Measurements from ENCODE around the gene RSL1D1. TPM values are rescaled to one million over a fixed set of nuclear protein-coding genes. Genes with fewer than 3 reads are reported as not detected.
"Not testable (repeated sequence)": the region's sequence is repeated elsewhere in the genome, so short reads cannot be mapped to it uniquely, and the experiment has no call there.

The RSL1D1 gene
- total RNA-seq, 3 donors from 2014 or later (not counting 1 experiment from before 2014, with no cell fraction given) = 66.3 to 102 (median 99.1) TPM

DNA sequence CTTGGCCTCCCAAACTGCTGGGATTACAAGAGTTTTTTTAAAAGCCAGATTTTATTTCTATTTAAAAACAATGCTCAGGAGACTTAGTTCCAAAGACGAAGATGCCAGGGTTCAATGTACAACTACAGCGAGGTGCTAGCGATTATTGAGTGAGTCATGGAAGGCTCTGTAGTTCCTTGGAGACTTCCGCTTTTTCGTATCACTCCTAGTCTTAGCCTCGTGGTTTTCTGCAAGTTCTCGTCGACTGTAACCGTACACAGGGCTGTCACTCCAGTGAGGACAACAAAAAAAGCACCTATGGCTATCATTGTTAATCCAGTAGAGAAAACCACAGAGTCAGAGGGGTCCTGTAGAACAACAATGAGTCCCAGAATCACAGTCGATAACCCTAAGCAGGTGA, 31.5 kb downstream of the RSL1D1 start:
- H3K27me3 ChIP-seq (ENCODE audit: control insufficient read depth, insufficient read depth, low read length) = no peaks in the 10 kb centered on the region
- Mint-ChIP-seq H3K4me1 (no peaks in the 10 kb centered on the region), H3K27me3 (ENCODE audit: low read depth in 2 of 2) (no peaks in the 10 kb centered on the region), H3K27ac (no peak overlapping the region), H3K4me3 (no peak overlapping the region), H3K9me3 (no peaks in the 10 kb centered on the region), H3K36me3 (no peaks in the 10 kb centered on the region)
- H3K27ac ChIP-seq (ENCODE audit: low read length) = no peak overlapping the region
- H3K4me1 ChIP-seq (ENCODE audit: control insufficient read depth, insufficient read depth, low read length) = no peaks in the 10 kb centered on the region
- H3K9me3 ChIP-seq (ENCODE audit: control insufficient read depth, insufficient read depth, low read length) = no peaks in the 10 kb centered on the region
- TF ChIP-seq, protein P1, sequence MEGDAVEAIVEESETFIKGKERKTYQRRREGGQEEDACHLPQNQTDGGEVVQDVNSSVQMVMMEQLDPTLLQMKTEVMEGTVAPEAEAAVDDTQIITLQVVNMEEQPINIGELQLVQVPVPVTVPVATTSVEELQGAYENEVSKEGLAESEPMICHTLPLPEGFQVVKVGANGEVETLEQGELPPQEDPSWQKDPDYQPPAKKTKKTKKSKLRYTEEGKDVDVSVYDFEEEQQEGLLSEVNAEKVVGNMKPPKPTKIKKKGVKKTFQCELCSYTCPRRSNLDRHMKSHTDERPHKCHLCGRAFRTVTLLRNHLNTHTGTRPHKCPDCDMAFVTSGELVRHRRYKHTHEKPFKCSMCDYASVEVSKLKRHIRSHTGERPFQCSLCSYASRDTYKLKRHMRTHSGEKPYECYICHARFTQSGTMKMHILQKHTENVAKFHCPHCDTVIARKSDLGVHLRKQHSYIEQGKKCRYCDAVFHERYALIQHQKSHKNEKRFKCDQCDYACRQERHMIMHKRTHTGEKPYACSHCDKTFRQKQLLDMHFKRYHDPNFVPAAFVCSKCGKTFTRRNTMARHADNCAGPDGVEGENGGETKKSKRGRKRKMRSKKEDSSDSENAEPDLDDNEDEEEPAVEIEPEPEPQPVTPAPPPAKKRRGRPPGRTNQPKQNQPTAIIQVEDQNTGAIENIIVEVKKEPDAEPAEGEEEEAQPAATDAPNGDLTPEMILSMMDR (IDR thresholded peaks at IDR 0.05) = no peak
- DNase-seq = no peak
- no peaks in the 10 kb centered on the region for H3K36me3 ChIP-seq (ENCODE audit: control insufficient read depth, insufficient read depth, low read length)
- peak in 1 of 3 donors; percentile 49 for ATAC-seq
- intact Hi-C loops (cut with micrococcal nuclease) = no loop called here
- WGBS (ENCODE audit: insufficient coverage) = 53% methylated on average over 10 of the region's 10 CpGs
- no peak overlapping the region for H3K4me3 ChIP-seq (ENCODE audit: low read length)

DNA sequence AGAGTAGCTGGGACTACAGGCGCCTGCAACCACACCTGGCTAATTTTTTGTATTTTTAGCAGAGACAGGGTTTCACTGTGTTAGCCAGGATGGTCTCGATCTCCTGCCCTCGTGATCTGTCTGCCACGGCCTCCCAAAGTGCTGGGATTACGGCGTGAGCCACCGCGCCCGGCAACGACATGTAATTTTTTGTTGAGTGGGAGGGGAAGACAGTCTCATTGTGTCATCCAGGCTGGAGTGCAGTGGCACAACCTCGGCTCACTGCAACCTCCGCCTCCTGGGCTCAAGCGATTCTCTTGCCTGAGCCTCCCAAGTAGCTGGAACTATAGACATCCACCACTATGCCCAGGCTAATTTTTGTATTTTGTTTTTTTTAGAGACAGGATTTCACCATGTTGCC, 32.4 kb downstream of the RSL1D1 start:
- intact Hi-C loops (cut with micrococcal nuclease); H3K27ac Mint-ChIP-seq: not testable (repeated sequence)
- WGBS (ENCODE audit: insufficient coverage) = 94% methylated on average over 13 of the region's 13 CpGs

DNA sequence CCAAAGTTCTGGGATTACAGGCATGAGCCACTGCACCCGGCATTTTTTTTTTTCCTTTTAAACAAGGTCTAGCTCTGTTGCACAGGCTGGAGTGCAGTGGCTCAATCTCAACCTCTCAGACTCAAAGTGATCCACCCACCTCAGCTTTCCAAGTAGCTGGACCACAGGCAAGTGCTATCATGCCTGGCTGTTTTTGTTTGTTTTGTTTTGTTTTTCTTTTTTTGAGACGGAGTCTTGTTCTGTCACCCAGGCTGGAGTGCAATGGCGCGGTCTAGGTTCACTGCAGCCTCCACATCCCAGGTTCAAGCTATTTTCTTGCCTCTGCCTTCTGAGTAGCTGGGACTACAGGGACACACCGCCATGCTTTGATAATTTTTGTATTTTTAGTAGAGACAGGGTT, 35.2 kb downstream of the RSL1D1 start:
- TF ChIP-seq, protein P1 (IDR thresholded peaks at IDR 0.05) = no peak
- Histone ChIP-seq H3K9me3 (ENCODE audit: control insufficient read depth, insufficient read depth, low read length) (no peaks in the 10 kb centered on the region), H3K4me1 (ENCODE audit: control insufficient read depth, insufficient read depth, low read length) (no peaks in the 10 kb centered on the region), H3K4me3 (ENCODE audit: low read length) (no peak overlapping the region), H3K27ac (ENCODE audit: low read length) (no peak overlapping the region), H3K27me3 (ENCODE audit: control insufficient read depth, insufficient read depth, low read length) (no peaks in the 10 kb centered on the region), H3K36me3 (ENCODE audit: control insufficient read depth, insufficient read depth, low read length) (no peaks in the 10 kb centered on the region)
- no peaks in the 10 kb centered on the region for H3K9me3 Mint-ChIP-seq
- intact Hi-C loops (cut with micrococcal nuclease) = no loop called here
- H3K36me3 Mint-ChIP-seq = no peaks in the 10 kb centered on the region
- ATAC-seq = no peak
- no peaks in the 10 kb centered on the region for H3K27me3 Mint-ChIP-seq (ENCODE audit: low read depth in 2 of 2)
- 95% methylated on average over 5 of the region's 5 CpGs for WGBS (ENCODE audit: insufficient coverage)
- DNase-seq = no peak
- H3K4me3 Mint-ChIP-seq = no peak overlapping the region
- no peaks in the 10 kb centered on the region for H3K4me1 Mint-ChIP-seq
- no peak overlapping the region for H3K27ac Mint-ChIP-seq

More for the DNA sequence above, 32.4 kb downstream of the RSL1D1 start:
- H3K9me3 ChIP-seq (ENCODE audit: control insufficient read depth, insufficient read depth, low read length); H3K36me3 ChIP-seq (ENCODE audit: control insufficient read depth, insufficient read depth, low read length); H3K36me3 Mint-ChIP-seq; H3K4me1 Mint-ChIP-seq; DNase-seq; H3K4me3 Mint-ChIP-seq; H3K4me1 ChIP-seq (ENCODE audit: control insufficient read depth, insufficient read depth, low read length); H3K27ac ChIP-seq (ENCODE audit: low read length); H3K27me3 Mint-ChIP-seq (ENCODE audit: low read depth in 2 of 2); ATAC-seq; H3K27me3 ChIP-seq (ENCODE audit: control insufficient read depth, insufficient read depth, low read length); H3K9me3 Mint-ChIP-seq; H3K4me3 ChIP-seq (ENCODE audit: low read length): not testable (repeated sequence)

DNA sequence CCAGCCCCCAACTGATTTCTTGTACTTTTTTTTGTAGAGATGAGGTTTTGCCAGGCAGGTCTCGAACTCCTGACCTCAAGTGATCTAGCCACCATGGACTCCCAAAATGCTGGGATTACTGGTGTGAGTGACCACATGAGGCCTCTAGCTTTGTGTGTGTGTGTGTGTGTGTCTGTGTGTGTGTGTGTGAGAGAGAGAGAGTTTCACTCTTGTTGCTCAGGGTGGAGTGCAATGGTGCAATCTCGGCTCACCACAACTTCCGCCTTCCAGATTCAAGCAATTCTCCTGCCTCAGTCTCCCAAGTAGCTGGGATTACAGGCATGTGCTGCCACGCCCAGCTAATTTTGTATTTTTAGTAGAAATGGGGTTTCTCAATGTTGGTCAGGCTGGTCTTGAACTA, 36.5 kb downstream of the RSL1D1 start:
- H3K36me3 ChIP-seq (ENCODE audit: control insufficient read depth, insufficient read depth, low read length); H3K4me3 Mint-ChIP-seq; H3K4me1 ChIP-seq (ENCODE audit: control insufficient read depth, insufficient read depth, low read length); H3K27me3 Mint-ChIP-seq (ENCODE audit: low read depth in 2 of 2); H3K27ac Mint-ChIP-seq; H3K27ac ChIP-seq (ENCODE audit: low read length); H3K9me3 Mint-ChIP-seq; H3K4me1 Mint-ChIP-seq; ATAC-seq; DNase-seq; H3K36me3 Mint-ChIP-seq; H3K27me3 ChIP-seq (ENCODE audit: control insufficient read depth, insufficient read depth, low read length); H3K4me3 ChIP-seq (ENCODE audit: low read length); H3K9me3 ChIP-seq (ENCODE audit: control insufficient read depth, insufficient read depth, low read length); intact Hi-C loops (cut with micrococcal nuclease): not testable (repeated sequence)
- WGBS (ENCODE audit: insufficient coverage) = 98% methylated on average over 4 of the region's 4 CpGs

DNA sequence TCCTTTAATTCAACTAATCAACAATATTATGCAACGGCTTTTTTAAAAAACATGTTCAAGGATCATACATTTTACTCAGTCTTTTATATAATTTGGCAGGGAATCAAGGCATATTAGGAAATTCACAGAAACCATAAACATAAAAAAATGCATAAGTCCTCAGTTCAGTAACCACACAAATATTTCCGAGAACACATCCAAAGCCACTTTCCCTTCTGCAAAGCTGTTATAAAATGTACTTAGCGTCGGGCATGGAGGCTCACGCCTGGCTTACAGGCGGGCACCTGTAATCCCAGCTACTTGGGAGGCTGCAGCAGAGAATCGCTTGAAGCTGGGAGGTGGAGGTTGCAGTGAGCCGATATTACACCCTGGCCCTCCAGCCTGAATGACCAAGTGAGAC, 44.6 kb downstream of the RSL1D1 start:
- no peak for ATAC-seq

More for the DNA sequence above, 44.6 kb downstream of the RSL1D1 start:
- WGBS (ENCODE audit: insufficient coverage) = 71% methylated on average over 6 of the region's 8 CpGs
- no peaks in the 10 kb centered on the region for H3K36me3 ChIP-seq (ENCODE audit: control insufficient read depth, insufficient read depth, low read length)
- H3K27ac Mint-ChIP-seq = no peak overlapping the region
- H3K27me3 Mint-ChIP-seq (ENCODE audit: low read depth in 2 of 2) = no peaks in the 10 kb centered on the region
- H3K36me3 Mint-ChIP-seq = no peaks in the 10 kb centered on the region
- no peaks in the 10 kb centered on the region for H3K27me3 ChIP-seq (ENCODE audit: control insufficient read depth, insufficient read depth, low read length)
- no peak overlapping the region for H3K4me3 Mint-ChIP-seq
- intact Hi-C loops (cut with micrococcal nuclease) = no loop called here
- no peaks in the 10 kb centered on the region for H3K9me3 ChIP-seq (ENCODE audit: control insufficient read depth, insufficient read depth, low read length)
- TF ChIP-seq, protein P1 (IDR thresholded peaks at IDR 0.05) = no peak
- no peak overlapping the region for H3K27ac ChIP-seq (ENCODE audit: low read length)
- DNase-seq = no peak
- H3K4me1 Mint-ChIP-seq = peaks cover 4 to 6% of the 10 kb centered on the region in 2 donors
- H3K4me1 ChIP-seq (ENCODE audit: control insufficient read depth, insufficient read depth, low read length) = no peaks in the 10 kb centered on the region
- no peaks in the 10 kb centered on the region for H3K9me3 Mint-ChIP-seq
- H3K4me3 ChIP-seq (ENCODE audit: low read length) = no peak overlapping the region
